NCI-H1092 treated with DMSO at 0.1 percent for 48 hours (cell line): ENCODE measurements around the gene COMMD1.
"Not testable (repeated sequence)": the region's sequence is repeated elsewhere in the genome, so short reads cannot be mapped to it uniquely, and the experiment has no call there.

Source experiments
- DNase-seq: peaks from one replicate; lab custom pipeline; 2025; lab: John Stamatoyannopoulos, UW

Gene COMMD1

DNA sequence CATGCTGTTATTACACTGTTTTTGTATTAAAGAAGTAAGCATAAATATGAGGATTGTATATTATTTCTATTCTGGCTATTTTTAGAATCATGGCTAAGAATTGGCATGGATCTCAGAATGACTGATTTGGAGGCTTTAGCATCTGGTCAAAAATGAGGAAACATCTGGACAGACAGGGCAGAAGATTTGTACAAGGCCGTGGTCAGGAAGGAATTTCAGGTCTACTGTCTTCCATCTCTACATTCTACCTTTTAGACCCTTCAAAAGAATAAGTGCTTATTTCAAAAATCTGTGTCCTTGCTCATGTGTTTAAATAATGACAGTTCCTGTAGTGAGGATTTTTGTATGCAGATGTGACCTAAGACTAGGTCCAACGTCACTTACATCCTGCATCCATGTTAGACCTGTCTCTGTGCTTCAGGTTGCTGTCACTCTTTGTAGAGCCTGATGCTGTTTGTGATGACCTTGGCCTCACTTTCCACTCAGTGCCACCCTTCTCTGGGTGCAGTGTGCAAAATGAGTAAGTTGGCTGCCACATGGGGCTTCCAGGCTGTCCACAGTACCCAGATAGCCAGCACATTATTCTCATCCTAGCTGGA, 235.8 kb downstream of the COMMD1 start:
- no peak for DNase-seq

DNA sequence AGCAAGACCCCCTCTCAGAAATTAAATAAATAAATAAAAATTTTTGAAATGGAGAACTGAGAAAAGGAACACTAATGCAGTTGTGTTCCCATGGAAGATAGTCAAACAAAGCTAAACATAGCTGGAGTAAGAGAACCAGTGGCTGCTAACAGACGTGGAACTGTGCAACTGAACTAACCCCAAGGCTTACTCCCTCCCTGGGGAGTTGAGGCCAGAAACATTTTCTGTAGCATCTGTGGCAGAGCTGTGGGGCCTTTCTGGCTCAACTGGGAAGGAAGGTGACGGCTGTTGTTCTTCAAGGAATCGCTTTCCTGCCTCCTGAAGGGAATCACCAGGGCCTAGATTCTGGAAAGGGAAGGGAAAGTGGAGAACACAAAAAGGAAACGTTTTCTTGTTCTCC, 236.6 kb downstream of the COMMD1 start:
- no peak for DNase-seq

DNA sequence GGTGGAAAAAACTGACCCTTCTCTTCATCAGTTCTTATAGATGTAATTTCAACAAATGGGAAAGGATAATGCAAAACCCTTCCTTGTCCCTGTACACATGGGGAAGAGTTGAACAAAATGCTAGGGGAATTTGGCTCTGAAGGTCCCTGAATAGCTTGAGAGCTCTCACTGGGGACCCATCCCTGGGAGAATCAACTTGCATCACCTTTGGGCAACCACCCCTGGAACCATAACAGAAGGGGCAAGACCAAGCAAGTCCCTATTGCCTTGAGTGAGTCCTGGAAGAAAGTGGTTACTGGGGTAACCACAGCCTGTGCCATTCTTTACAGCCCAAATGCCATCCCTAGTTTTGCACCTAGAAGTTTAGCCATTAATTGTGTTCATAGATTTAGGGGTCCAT, 238.2 kb downstream of the COMMD1 start:
- no peak for DNase-seq

DNA sequence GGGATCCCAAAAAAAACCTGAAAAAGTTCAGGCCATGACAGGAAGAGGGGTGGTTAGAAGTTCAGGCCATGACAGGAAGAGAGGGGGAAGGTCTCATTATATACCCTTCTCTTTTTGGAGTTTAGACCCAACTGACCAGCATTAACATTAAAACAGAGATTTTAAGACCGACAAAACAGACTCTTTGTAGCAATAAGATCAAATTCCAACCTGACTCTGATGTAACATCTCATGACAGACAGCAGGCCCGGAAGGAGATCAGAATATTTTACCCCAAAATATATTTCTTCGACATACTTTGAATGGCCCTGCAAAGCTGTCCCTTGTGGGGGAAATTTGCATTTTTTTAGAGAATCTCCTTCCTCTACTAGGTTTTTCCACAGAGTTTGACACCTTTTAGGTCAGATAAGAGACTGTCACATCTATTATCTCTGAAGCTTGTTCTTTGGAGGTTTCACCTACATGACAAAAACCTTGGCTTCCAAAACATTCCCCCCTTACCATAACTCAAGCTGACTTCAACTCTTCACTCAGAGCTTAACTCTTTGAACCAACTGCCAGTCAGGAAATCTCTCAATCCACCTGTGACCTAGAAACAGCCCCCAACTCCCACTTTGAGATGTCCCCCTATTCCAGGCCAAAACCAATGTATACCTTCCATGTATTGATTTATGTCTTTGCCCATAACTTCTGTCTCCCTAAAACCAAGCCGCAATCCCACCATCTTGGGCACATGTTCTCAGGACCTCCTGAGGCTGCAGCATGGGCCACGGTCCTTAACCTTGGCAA, 239.4 kb downstream of the COMMD1 start:
- no peak for DNase-seq

DNA sequence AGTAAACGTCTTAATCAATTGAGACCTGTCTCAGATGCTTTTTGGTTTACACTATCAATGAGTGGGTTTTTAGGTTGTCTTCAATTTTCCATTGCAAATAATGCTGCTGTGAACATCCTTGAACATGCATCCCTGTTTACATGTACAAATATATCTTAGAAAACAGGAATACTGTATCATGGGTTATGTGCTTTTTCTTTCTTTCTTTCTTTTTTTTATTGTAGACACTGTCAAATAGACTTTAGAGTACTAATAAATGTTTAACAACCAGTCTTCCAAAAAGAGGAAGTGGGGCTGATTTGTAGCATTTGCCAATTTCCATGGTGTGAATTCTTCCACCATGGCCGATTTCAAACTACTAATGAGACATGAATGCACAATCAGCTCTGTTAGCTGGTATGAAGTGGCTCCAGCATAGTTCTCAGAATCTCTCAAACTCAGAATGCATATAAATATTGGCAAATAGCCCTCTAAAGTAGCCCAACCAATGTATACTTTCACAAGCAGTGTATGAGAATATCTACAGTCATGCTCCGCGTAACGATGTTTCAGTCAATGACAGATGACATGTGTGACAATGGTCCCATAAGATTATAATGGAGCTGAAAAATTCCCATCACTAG, 240.1 kb downstream of the COMMD1 start:
- DNase-seq: no peak

DNA sequence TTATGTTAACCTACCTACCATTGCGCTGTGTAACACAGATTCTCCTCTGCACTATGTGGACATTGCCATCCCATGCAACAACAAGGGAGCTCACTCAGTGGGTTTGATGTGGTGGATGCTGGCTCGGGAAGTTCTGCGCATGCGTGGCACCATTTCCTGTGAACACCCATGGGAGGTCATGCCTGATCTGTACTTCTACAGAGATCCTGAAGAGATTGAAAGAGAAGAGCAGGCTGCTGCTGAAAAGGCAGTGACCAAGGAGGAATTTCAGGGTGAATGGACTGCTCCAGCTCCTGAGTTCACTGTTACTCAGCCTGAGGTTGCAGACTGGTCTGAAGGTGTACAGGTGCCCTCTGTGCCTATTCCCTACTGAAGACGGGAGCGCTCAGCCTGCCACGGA, 241.3 kb downstream of the COMMD1 start:
- not testable (repeated sequence) for DNase-seq

DNA sequence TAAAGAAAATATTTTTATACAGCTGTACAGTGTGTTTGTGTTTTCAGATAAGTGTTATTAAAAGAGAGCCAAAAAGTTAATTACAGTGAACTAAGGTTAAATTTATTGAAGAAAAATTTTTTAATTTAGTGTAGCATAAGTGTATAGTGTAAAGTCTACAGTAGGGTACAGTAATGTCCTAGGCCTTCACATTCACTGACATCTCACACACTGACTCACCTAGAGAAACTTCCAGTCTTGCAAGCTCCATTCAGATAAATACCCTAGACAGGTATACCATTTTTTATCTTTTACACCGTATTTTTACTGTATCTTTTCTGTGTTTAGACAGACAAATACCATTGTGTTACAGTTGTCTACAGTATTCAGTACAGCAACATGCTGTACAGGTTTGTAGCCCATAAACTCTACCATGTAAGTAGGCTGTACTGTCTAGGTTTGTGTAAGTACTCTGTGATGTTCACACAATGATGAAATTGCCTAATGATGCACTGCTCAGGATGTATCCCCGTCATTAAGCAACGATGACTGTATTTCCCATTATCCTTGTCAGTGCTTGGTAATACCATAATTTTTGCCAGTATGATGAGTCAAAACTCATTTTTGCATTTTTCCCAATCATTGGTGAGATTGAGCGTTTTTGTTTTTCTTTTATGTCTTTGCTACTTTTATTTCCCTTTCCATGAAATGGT, 242.3 kb downstream of the COMMD1 start:
- no peak for DNase-seq

DNA sequence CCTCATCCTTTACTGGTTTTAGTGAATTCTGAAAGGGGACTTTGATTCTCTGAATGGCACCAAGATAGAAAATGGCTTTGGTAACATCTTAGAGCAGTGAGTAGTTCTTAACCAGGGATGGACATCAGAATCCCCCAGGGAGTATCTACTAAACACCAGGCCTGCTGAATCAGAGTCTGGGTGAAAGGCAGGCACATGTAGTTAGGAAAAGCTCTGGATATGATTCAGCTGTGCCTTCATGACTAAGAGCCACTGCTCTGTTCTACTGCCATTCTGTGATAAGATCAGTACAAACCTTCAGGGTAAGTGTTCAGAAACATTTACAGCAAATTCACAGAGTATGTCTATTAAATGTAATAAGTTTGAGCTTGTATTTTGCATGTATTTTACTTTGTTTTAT, 244.2 kb downstream of the COMMD1 start:
- no peak for DNase-seq

DNA sequence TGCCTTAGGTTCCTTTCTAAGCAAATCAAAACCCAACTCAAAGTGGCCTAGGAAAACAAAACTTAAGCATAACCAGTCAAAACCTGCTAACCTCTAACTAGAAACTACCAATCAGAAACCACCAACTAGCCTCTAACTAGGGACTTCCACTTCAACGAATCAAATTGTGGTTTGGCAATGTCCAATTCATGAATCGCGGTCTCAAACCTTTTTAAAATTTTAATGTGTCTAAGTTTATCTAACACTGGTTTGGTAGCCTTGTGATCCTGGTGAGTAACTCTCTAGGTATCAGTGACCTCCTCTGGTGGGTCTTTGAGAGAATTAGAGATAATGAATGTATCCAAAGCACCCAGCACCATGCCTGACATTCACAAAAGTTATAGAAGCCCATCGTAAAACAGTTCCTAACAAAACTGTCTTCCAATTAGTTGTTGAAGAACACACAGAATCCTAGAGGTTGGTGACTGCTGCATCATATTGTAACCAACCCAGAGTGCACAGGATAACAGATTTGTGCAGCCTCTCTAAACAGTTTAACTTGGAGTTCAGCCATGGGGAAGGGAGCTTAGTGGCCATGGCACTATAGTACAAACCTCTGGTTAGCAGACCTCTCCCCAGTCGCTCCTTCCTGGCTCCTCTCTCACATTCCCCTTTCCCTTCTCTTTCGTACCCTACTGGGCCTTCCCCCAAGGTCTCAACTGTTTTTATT, 245.3 kb downstream of the COMMD1 start:
- DNase-seq: no peak

DNA sequence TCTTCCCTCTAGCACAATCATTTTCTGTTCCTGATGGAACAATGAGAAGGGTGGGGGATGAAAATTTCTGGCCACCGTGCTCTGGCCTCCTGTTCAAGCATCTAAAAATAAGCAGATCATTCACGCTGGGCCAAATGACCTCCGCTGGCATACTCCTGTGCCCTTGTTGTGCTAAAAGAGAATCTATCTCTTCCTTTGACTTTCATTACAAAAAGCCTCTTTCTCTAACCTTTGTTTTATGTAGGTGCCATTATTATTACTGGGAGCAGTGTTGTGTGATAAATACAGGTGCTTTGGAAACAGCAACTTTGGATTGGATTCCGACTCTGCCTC, 245.8 kb downstream of the COMMD1 start:
- DNase-seq: no peak

DNA sequence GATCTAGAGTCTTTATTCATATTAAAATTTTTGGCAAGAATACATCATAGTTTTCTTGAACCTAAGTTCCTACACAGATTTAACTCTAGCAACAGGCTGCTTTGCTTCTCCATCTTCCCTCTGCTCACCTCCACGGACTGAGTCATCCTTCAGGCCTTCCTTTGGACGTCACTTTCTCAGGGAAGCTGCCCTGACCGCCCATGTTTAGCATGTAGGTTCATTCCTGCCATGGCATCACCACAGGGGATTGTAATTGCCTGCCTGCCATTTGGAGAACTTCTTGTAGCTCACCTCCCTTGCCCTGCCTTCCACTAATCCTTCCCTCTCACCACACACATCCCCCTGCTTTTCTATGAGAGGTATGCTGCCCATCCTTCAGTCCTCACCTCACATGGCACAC, 246.5 kb downstream of the COMMD1 start:
- DNase-seq: no peak

DNA sequence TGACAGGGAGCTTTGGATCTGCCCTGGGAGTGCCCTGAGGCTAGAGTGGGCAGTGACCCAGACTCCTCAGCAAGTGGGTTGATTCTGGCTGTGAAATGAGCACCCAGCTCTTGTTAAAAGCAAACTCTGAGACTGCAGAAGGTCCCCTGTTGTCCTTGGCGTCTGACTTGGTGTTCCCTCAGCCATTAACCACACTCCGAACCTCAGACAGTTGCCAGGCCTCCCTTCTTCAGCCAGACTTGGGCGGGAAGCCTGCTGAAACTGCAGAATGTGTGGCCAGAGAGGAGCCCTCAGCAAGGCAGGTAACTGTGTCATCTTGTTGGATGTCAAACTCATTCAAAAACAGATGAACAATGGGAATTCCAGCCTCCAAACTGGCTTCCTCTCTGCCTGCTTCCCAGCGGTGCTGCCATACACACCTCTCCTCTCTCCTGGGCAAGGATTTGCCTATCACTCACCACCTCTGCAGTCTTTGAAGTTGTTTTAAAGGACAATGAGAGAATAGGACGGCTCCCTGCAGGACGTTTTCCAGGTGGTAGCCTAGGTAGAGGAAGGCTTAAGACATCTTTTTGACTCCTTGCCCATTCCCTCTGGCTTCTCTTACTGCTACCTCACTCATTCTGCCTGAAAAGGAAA, 251.5 kb downstream of the COMMD1 start:
- no peak for DNase-seq

DNA sequence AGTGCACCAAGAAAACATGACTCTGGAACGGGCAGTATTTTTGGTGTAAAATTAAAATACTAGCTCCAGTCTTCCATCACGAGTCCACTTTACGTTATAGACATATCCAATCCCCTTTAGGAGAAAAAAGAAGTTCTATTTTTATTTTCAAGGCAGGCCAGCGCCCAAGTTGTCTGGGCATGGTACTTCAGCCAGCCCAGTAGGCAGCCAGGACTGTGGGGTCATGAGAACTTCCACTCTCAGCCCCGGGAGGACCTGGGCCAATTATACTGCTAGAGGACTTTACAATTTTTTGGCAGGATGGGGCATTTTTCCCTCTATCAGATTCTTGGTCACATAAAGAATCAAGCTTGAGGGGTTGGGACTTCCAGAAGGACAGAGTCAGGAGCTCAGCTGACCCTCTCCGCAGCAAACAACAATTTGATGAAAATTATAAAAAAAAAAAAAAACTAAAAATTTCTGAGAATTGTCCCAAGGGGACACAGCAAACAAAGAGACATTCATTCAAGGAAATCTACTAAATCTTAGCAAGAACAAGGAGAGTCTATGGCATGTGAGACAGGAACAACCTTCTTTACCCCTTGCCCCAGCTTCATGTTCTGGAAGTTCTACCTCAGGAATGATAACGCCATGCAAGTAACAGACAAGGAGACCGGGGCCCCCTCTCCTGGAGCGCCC, 253.1 kb downstream of the COMMD1 start:
- no peak for DNase-seq

DNA sequence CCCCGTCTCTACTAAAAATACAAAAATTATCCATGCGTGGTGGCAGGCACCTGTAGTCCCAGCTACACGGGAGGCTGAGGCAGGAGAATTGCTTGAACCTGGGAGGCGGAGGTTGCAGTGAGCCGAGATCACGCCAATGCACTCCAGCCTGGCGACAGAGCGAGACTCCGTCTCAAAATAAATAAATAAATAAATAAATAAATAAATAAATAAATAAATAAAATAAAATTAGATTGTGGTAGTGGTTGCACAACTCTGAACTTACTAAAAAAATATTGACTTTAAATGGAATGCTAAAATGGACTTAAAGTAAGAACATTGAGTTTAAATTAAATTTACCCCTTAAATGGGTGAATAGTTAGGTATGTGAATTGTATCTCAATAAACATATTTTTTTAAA, 255.2 kb downstream of the COMMD1 start:
- DNase-seq: not testable (repeated sequence)

DNA sequence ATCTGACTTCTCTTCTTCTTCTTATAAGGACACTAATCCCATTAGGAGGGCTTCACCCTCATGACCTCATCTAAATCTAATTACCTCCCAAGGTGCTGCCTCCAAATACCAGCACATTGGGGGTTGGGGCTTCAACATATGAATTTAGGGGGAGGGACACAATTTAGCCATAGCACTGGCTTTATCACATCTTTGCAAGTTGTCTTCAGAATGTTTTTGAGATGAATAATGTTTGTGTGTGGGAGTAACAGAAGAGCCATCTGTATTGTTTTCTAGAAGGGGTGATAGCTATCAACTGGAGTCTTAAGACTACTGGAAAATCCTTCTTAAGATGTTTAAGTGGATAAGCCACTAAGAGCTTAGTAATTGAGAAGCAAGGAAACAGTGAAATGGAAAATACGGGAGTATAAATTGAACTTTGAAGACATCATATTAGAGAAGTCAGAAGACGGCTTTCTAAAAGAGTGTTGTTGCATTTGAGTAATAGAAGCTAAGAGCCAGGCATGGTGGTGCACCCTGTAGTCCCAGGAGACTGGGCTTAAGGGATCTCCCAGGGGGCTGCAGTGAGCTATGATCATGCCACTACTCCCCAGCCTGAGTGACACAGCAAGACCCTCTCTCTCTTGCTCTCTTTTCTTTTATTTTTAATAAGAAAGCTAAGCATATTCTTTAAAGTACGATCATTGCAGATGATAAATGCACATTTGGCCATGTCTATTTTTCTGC, 257.8 kb downstream of the COMMD1 start:
- no peak for DNase-seq

DNA sequence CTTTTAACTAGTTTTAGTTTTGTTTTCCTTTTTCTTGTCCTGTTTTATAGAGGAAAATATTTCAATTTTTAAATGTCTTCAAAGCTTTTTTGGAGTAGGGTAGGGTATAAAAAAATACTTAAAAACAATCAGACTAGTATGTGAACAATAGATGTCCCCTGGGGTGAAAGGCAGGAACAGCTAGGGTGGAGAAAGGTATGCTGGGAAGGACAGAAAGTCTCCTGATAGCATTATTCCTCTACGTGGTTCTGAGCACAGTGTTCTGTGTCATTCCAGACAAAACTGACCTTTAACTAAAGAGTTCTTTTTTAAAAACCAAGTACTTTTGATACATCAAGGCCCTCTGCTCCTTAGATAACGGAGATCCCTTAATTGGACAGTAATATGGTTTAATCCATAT, 258.4 kb downstream of the COMMD1 start:
- DNase-seq: no peak

DNA sequence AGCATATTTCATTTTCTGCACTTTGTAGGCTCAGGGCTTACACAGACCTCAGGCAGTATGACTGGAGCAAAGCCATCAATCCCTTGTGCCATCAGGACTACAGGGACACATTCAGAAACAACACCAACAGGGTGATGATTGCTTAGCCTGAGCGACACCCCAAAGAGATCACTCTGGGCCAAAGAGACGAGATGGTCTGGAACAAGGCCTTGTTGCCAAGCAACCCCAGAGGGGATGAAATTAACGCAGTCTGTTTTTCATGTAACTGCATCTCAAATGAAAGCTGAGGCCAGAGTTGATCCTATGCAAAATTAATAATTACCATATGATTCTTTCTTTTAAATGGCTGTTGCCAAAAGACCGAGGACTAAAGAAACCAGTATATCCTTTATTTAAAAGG, 270.3 kb downstream of the COMMD1 start:
- no peak for DNase-seq

DNA sequence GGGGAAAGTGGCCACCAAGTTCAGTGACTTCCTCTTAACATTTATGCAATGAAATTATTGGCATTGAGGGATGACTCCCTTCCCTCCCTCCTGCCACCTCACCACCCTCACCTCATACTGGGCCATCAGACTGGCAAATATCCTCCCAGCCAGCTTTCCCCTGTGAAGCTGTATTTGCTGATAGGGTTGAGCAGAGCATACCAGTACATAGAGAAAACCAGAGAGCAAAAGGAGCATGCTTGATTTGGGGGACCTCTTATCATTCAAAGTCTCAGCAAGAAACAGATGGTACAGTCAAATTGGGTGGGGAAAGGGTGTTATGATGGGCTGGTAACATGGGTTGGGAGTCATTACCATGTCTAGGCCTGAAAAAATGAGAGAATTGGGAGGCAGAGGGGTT, 271.3 kb downstream of the COMMD1 start:
- DNase-seq: no peak

DNA sequence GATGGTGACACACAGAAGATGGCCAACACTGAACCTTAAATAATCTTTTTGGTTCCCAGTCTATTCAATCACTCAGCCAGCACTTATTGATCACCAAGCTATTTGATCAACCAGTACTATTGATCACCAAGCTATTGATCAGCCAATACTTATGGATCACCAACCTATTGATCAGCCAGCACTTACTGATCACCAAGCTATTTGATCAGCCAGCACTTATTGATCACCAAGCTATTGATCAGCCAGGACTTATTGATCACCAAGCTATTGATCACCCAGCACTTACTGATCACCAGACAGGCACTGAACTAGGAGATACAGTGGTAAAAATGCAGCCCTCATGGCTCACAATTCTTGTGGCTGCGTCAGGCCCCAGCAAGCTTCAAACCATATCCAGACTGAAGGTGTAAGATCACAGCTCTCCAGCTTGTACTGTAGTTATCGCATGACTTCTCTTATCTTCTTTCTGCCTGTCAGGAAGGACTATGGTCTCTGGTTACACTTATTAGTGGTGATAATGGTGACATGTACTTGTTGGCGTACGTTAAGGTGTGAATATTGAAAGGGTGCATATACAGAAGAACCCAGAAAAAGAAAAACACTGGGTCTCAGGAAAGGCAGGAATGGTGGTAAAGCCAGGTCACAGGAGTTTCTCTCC, 272.0 kb downstream of the COMMD1 start:
- DNase-seq: no peak

DNA sequence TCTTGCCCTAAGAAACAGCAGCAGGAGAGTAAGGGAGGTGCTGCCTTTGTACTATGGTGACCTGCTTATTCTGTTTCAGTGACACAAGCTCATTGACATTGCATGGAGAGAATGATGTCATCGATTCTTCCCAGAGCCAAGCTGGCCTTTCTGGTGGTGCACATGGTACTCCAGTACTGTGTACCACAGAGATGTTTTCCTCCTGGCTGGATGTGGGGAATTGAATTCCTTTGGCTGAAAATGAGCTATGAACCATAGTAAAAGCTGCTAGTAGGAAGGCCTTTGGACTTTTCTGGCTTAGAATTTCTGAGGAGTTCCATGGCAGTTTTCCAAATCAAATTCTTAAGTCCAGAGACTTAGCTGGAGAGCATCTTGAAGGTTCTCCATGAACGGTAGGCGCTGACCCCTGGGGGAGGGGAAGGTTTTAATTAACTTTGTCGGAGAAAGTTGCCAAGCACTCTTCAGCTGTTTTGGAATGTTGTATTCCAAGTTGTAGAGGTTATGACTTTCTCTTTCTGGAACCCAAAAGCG, 273.3 kb downstream of the COMMD1 start:
- DNase-seq: no peak
